Thyroid gland (tissue), 4 donors: ENCODE results near the gene MRPL21. TPM values are rescaled to one million over a fixed set of nuclear protein-coding genes. Genes with fewer than 3 reads are reported as not detected.

Source experiments
- DNase-seq, 2 donors: peaks; one replicate each; pipeline ENCODE4 v3.0.0-alpha.2; 2019
- H3K27ac ChIP-seq, 3 donors: fragments of 200-600 bp; sonication (generic); 1 replicate in 2 of 3; 2 replicates in 1 of 3; pipeline ENCODE4 v1.5.1; 2016 to 2019; ENCODE audit warnings: mild to moderate bottlenecking in 1 of 3, moderate library complexity in 1 of 3
- H3K27me3 ChIP-seq: fragments of 200-600 bp; sonication (generic); one replicate; pipeline ENCODE4 v1.5.1; 2019
- H3K36me3 ChIP-seq, 2 donors: fragments of 200-600 bp; sonication (generic); one replicate each; pipeline ENCODE4 v1.5.1; 2016 to 2019
- H3K4me1 ChIP-seq, 2 donors: fragments of 200-600 bp; sonication (generic); one replicate each; pipeline ENCODE4 v1.5.1; 2017 to 2019
- H3K4me3 ChIP-seq, 3 donors: fragments of 200-600 bp; sonication (generic); replicated peaks in 1 of 3; 1 replicate in 2 of 3; 2 replicates in 1 of 3; pipeline ENCODE4 v1.5.1; 2016; ENCODE audit warnings: mild to moderate bottlenecking in 1 of 3
- H3K9me3 ChIP-seq: fragments of 200-600 bp; sonication (generic); one replicate; pipeline ENCODE4 v1.5.1; 2017
- POLR2A ChIP-seq, 2 donors: fragments of 450-650 bp; IDR thresholded peaks; one replicate each; pipeline ENCODE4 v1.6.1; 2017; ENCODE audit warnings: antibody characterized with exemption in 2 of 2, mild to moderate bottlenecking in 2 of 2, moderate library complexity in 1 of 2
- WGBS, 2 donors: methylation state at CpG; one replicate each; pipeline ENCODE4 v1.1.5; 2017; 5-methylcytosine and 5-hydroxymethylcytosine counted together
- intact Hi-C: fragments of 100-400 bp; cut with DNase I; formaldehyde crosslinking; loops from one replicate; pipeline ENCODE4 v1.15.1; 2023
- total RNA-seq, 4 donors: library from RNA; depleted of rRNA; stranded (reverse); fragments of >200 nt; gene quantifications; one replicate each; pipeline ENCODE4 v1.2.3, GENCODE V29; 2016
- TF ChIP-seq, protein P1 (sequence below), 6 experiments: fragments of 200-600 bp in 3 of 6; fragments of 450-650 bp in 3 of 6; sonication (generic) in 3 of 6; IDR thresholded peaks; one replicate each; pipeline ENCODE4 v1.5.1; 2016 to 2019; ENCODE audit warnings: antibody characterized with exemption in 6 of 6, mild to moderate bottlenecking in 2 of 6, inconsistent platforms in 1 of 6, moderate library complexity in 1 of 6

Gene MRPL21
- total RNA-seq, 4 donors from 2014 or later = 24.0 to 86.6 (median 65.6) TPM

DNA sequence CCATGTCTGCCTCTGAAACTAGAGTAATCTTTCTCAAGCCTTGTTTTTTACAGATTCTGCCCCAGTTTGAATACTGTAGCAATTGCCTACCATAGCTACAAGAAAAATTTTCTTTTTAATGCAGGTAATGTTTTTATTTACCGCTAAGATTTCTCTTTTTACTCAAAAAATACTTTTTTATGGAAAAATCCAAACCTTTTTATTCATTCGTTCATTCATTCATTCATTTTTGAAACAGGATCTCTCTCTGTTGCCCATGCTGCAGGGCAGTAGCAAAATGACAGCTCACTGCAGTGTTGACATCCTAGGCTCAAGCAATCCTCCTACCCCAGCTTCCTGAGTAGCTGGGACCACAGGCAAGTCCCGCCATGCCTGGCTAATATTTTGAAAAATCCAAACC lies 59.3 kb downstream of the MRPL21 start:
- Histone ChIP-seq H3K4me3 (no peak overlapping the region), H3K4me1 (peaks cover 25 to 42% of the 10 kb centered on the region in 2 donors)

DNA sequence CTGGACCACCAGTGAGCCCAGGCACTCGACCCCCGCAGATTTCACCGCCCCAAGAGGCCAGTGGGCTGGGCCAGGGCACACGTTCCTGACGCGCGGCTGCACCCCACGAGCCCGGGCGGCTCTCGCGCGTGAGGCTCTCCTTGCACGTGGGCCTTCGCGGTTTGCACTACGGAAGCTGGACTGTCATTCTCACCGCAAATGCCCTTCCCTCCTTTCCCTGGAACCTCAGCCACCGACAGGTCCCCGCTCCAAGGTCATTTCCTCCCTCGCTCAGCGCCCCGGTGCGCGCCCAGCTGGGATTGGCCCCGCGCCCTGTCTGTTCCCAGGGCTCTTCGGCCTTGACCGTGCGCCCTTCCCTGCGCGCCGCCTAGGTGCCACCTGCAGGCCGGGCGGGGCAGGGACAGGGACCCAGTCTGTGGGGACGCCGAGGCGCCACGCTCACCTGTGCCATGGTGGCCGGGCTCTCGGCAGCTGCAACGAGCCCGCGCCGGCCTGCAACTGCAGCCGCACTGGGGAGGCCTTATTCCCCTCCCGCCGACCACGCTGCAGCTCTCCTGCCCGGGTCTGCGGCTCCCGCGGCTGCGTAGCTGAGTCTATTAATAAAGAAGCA lies 59.8 kb downstream of the MRPL21 start:
- H3K4me3 ChIP-seq = peak overlapping the region in 2 of 3 donors; percentile 13 to 89
- H3K27ac ChIP-seq = peak overlapping the region in 2 of 3 donors; percentile 62 to 81
- intact Hi-C loops = no loop called here
- H3K9me3 ChIP-seq = no peaks in the 10 kb centered on the region
- 10 to 13% methylated on average over 14 to 27 of the region's 54 CpGs for WGBS, 2 donors
- H3K27me3 ChIP-seq = no peaks in the 10 kb centered on the region
- peaks cover 26 to 42% of the 10 kb centered on the region in 2 donors for H3K4me1 ChIP-seq
- DNase-seq = peak; percentile 92 to 93
- TF ChIP-seq, protein P1, sequence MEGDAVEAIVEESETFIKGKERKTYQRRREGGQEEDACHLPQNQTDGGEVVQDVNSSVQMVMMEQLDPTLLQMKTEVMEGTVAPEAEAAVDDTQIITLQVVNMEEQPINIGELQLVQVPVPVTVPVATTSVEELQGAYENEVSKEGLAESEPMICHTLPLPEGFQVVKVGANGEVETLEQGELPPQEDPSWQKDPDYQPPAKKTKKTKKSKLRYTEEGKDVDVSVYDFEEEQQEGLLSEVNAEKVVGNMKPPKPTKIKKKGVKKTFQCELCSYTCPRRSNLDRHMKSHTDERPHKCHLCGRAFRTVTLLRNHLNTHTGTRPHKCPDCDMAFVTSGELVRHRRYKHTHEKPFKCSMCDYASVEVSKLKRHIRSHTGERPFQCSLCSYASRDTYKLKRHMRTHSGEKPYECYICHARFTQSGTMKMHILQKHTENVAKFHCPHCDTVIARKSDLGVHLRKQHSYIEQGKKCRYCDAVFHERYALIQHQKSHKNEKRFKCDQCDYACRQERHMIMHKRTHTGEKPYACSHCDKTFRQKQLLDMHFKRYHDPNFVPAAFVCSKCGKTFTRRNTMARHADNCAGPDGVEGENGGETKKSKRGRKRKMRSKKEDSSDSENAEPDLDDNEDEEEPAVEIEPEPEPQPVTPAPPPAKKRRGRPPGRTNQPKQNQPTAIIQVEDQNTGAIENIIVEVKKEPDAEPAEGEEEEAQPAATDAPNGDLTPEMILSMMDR (IDR thresholded peaks at IDR 0.05) = peak; percentile 34 to 93 (median 72)
- TF ChIP-seq POLR2A (IDR thresholded peaks at IDR 0.05) = peak in 1 of 2 donors; percentile 44
- H3K36me3 ChIP-seq = no peaks in the 10 kb centered on the region

More for the DNA sequence above, 59.3 kb downstream of the MRPL21 start:
- TF ChIP-seq, protein P1 (IDR thresholded peaks at IDR 0.05) = no peak
- no peak for TF ChIP-seq POLR2A (IDR thresholded peaks at IDR 0.05)
- H3K27ac ChIP-seq = peak overlapping the region in 2 of 3 donors; percentile 62 to 81
- WGBS, 2 donors = 79 to 84% methylated on average over 3 of the region's 3 CpGs
- H3K27me3 ChIP-seq = no peaks in the 10 kb centered on the region
- intact Hi-C loops = no loop called here
- DNase-seq = no peak
- H3K9me3 ChIP-seq = no peaks in the 10 kb centered on the region
- H3K36me3 ChIP-seq = no peaks in the 10 kb centered on the region

DNA sequence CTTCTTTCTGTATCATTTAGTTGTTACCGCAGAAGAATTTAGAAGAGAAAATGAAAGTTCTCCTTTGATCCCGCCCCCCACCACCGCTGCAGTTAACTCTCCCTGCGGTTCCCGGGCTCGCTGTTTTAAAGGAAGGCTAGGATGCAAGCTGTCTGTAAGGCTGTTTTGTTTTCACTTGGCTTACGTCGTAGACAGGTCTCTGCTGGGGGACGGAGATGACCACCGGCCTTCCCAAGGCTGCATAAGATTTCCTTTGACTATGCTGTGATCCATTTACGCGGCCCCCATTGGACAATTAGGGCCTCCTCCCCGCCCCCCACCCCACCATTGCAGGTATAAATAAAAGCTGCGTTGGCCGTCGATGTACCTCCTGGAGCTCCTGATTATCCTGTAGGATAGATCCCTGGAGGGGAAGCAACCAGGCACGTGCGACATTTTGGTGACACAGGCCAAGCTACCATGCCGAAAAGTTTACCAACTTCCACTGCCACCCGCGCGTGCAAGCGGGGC lies 60.5 kb downstream of the MRPL21 start:
- Histone ChIP-seq H3K4me3 (peak overlapping the region in 1 of 3 donors; percentile 89), H3K4me1 (peaks cover 33 to 48% of the 10 kb centered on the region in 2 donors), H3K9me3 (no peaks in the 10 kb centered on the region), H3K27me3 (no peaks in the 10 kb centered on the region), H3K27ac (peak overlapping the region in 2 of 3 donors; percentile 56 to 81), H3K36me3 (no peaks in the 10 kb centered on the region)
- intact Hi-C loops = no loop called here
- WGBS, 2 donors = 25 to 28% methylated on average over 23 of the region's 23 CpGs
- no peak for TF ChIP-seq POLR2A (IDR thresholded peaks at IDR 0.05)
- DNase-seq = peak; percentile 37 to 41

DNA sequence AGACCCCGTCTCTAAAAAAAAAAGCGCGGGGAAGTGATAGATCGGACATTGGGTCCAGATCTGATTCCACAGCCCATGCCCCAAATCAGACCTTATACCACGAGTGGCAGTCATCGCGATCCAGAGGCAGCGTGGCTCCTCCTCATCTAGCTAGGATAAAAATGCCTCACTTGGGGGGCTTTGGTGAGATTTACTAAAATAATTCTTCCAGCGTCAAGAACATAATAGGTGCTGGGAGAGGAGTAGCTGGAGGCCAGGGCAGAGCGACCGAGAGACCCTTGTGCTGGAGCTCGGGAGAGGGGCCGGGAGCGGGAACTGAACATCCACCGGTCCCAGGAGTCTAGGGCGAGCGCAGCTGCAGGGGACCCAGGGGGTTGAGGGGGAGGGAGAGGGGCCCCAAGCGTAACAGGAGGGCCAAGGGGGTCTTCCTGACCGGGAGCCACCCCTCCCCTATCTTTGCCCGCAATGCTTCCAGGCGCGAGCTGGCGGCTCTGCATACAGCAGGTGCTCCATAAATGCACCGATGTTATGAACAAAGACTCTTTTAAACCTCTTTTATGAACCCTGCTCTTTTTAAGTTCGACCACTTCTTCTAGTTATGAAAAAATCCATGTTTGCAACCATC lies 61.1 kb downstream of the MRPL21 start:
- DNase-seq = no peak
- intact Hi-C loops = no loop called here
- Histone ChIP-seq H3K36me3 (no peaks in the 10 kb centered on the region), H3K9me3 (no peaks in the 10 kb centered on the region), H3K4me3 (peak overlapping the region in 1 of 3 donors; percentile 89), H3K27me3 (no peaks in the 10 kb centered on the region), H3K27ac (peak overlapping the region in 2 of 3 donors; percentile 56 to 81), H3K4me1 (peaks cover 39 to 54% of the 10 kb centered on the region in 2 donors)
- TF ChIP-seq, protein P1 (IDR thresholded peaks at IDR 0.05) = no peak
- no peak for TF ChIP-seq POLR2A (IDR thresholded peaks at IDR 0.05)
- WGBS, 2 donors = 34 to 35% methylated on average over 19 to 25 of the region's 25 CpGs

DNA sequence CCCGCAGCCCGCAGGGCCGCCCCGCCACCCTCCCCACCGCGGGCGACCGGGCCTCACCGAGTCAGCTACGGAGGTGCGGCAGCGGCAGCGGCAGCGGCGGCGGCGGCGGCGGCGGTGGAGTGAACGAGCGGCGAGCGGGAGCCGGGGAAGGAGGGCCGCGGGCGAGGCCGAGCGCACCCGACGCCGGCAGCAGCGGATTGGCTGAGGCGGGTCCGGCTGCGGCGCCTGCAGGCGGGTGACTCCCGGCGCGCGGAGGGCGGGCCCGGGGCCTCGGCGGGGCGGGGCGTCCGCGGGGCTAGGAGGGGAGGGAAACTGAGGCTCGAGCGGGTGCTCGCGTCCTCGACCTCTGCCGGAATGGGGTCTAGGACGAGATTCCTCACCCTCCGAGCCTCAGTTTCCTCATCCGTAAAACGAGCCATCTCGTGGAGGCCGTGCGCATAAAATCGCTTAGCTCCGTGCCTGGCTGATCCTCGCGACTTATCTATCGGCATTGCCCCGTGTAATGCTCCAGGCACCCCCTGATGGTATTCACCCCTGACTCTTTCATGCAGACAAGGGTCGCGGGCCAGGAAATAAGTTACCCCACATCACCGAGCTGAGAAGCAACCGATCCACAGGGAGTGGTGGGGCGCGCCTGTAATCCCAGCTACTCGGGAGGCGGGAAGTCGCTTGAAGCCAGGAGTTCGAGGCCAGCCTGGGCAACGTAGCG lies 61.8 kb downstream of the MRPL21 start, which contains the start of gene CPT1A:
TSS of gene CPT1A (minus strand) at position 199 of the 709 bp plus-strand sequence. CDS start 26,442 bp downstream, outside the sequence.
- Histone ChIP-seq H3K27ac (peak within 1 kb of the TSS; percentile 63 to 96 (median 94)), H3K27me3 (no peaks in the 10 kb centered on the region), H3K4me1 (peaks cover 45 to 60% of the 10 kb centered on the region in 2 donors), H3K9me3 (no peaks in the 10 kb centered on the region), H3K36me3 (no peaks in the 10 kb centered on the region), H3K4me3 (peak within 1 kb of the TSS in 2 of 3 donors; percentile 26 to 89)
- DNase-seq = peak; percentile 77 to 80
- 15 to 26% methylated on average over 19 to 29 of the region's 82 CpGs for WGBS, 2 donors
- intact Hi-C loops = no loop called here
- TF ChIP-seq POLR2A (IDR thresholded peaks at IDR 0.05) = peak; percentile 50 to 86
- TF ChIP-seq, protein P1 (IDR thresholded peaks at IDR 0.05) = no peak
